Measurements from ENCODE around the gene PDCD11.
A peak's percentile ranks its signal among the peaks of the same experiment; 100 is the strongest.

PDCD11 gene

GRCh38 chr10:103493916-103494877 lies 97.8 kb downstream of the PDCD11 start:
- DNase-seq (ENCODE audit: low spot score) (no peak), ATAC-seq (ENCODE audit: low read depth) (peak; percentile 30)
- no peaks in the 10 kb centered on the region for H3K36me3 ChIP-seq (ENCODE audit: low read depth)
- H3K27ac ChIP-seq (ENCODE audit: poor library complexity, severe bottlenecking) = no peak overlapping the region
- peaks cover 14% of the 10 kb centered on the region for H3K4me1 ChIP-seq (ENCODE audit: insufficient read depth, poor library complexity, severe bottlenecking)
- TF ChIP-seq, protein P1, sequence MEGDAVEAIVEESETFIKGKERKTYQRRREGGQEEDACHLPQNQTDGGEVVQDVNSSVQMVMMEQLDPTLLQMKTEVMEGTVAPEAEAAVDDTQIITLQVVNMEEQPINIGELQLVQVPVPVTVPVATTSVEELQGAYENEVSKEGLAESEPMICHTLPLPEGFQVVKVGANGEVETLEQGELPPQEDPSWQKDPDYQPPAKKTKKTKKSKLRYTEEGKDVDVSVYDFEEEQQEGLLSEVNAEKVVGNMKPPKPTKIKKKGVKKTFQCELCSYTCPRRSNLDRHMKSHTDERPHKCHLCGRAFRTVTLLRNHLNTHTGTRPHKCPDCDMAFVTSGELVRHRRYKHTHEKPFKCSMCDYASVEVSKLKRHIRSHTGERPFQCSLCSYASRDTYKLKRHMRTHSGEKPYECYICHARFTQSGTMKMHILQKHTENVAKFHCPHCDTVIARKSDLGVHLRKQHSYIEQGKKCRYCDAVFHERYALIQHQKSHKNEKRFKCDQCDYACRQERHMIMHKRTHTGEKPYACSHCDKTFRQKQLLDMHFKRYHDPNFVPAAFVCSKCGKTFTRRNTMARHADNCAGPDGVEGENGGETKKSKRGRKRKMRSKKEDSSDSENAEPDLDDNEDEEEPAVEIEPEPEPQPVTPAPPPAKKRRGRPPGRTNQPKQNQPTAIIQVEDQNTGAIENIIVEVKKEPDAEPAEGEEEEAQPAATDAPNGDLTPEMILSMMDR (IDR thresholded peaks at IDR 0.05; ENCODE audit: poor library complexity, severe bottlenecking) = no peak
- H3K9me3 ChIP-seq (ENCODE audit: severe bottlenecking) = no peaks in the 10 kb centered on the region
- peak overlapping the region; percentile 32 for H3K4me3 ChIP-seq (ENCODE audit: severe bottlenecking)
- H3K27me3 ChIP-seq (ENCODE audit: insufficient read depth, poor library complexity, severe bottlenecking) = peaks cover 9% of the 10 kb centered on the region

- TF ChIP-seq, protein P1 (IDR thresholded peaks at IDR 0.05; ENCODE audit: poor library complexity, severe bottlenecking) = no peak
- no peak overlapping the region for H3K4me3 ChIP-seq (ENCODE audit: severe bottlenecking)
- H3K9me3 ChIP-seq (ENCODE audit: severe bottlenecking) = no peaks in the 10 kb centered on the region
- no peak for DNase-seq (ENCODE audit: low spot score)
- H3K4me1 ChIP-seq (ENCODE audit: insufficient read depth, poor library complexity, severe bottlenecking) = peaks cover 14% of the 10 kb centered on the region
- H3K27me3 ChIP-seq (ENCODE audit: insufficient read depth, poor library complexity, severe bottlenecking) = peaks cover 9% of the 10 kb centered on the region
- no peak overlapping the region for H3K27ac ChIP-seq (ENCODE audit: poor library complexity, severe bottlenecking)
- H3K36me3 ChIP-seq (ENCODE audit: low read depth) = no peaks in the 10 kb centered on the region
- no peak for ATAC-seq (ENCODE audit: low read depth)
These were observed 98.9 kb downstream of the PDCD11 start for GRCh38 chr10:103495321-103495720.

Measured in RWPE2 (cell line).